GM18502 (cell line): ENCODE results near the gene SLC6A13.
"Not testable (repeated sequence)": the region's sequence is repeated elsewhere in the genome, so short reads cannot be mapped to it uniquely, and the experiment has no call there.

ENCODE experiments used
- ATAC-seq: cut with Tn5 transposase; IDR thresholded peaks from one replicate; pipeline ENCODE4 v1.9.1; 2021; ENCODE audit warnings: mild to moderate bottlenecking; ENCODE audit not compliant: unreplicated experiment, poor library complexity

The SLC6A13 gene

DNA sequence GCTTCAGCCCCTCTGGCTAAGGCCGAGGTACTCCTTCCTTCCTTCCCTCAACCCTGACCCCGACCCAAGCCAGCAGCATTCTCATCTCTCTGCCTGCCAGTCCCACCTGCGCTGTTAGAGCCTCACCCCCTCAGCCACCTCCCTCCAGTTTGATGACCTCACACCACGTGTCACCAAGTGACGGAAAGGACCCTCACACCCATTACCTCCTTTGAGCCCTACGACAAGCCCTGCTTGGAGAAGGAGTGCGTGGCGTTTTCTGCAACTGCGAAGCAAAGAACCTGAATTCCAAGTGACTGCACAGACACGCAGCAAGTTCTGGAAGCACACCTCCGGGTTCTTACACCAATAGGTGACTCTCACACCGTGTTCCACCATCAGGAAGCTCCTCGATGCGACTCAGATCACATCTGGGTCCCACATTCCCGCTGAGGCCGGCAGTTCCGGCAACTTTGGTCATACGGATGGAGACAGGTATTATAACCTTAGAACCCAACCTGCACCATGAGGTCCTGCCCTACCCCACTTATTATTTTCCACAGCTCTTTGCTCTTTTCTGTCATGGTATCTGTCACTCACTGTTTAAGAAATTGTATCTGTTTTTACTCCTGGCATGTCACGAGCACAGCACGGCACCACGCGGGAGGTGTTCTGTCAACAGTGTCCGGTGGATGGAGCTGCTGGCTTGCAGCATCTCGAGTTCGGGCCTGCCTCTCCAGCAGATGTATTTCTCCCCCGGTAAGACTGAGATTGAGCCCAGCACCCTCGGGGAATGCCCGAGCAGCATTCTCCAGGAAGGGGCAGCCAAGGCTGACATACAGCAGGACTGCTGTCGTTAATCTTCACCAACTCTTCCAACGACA is 43.7 kb downstream of the SLC6A13 start:
- no peak for ATAC-seq

DNA sequence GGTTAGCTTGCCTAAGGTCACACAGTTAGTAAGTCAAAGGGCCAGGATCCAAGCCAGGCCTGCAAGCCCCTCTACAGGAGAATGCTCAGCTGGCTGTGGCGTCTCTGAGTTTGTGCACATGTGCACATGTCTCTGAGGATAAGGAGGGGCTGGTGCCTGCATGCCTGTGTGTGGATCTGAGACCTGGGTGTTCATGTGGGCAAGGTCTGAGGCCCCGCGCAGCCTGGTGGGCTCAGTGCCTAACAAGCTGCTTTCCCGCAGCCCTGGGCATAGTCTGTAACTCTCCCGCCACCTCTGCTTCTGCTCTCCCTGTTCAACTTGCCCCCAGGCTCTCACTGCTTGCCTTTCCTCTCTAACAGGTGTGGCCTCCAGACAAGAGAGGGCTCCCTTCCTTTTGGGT is 44.4 kb downstream of the SLC6A13 start:
- no peak for ATAC-seq

DNA sequence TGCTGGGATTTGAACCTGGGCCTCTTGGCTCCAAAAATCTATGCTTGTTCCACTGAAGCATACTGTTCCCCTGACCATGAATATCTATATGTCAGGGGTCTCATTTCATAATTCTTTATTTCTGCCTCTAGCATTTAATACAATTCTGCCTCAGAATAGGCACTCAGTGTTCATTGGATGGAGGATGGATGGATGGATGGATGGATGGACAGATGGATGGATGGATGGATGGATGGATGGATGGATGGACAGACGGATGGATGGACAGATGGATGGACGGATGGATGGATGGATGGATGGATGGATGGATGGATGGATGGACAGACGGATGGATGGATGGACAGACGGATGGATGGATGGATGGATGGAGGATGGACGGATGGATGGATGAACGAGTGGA is 45.6 kb downstream of the SLC6A13 start:
- ATAC-seq: not testable (repeated sequence)

DNA sequence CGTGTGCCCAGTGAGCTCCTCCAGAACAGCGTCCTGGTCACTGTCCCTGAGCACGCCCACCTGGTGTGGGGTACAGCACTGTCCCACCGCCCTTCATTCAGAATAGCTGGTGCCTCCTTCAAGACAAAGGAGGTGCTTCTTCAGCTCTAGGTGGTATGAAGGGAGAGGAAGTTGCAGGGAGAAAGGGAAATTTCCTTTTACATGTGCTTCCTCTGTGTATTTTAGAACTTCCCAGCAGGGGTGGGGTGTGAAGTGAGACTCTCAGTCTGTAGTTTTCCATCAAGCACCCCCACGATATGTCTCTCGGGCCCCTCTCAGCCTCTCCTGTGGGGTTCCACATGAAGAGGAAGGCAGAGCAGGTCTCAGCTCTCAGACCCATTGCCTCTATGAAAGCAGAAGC is 47.5 kb downstream of the SLC6A13 start:
- no peak for ATAC-seq

DNA sequence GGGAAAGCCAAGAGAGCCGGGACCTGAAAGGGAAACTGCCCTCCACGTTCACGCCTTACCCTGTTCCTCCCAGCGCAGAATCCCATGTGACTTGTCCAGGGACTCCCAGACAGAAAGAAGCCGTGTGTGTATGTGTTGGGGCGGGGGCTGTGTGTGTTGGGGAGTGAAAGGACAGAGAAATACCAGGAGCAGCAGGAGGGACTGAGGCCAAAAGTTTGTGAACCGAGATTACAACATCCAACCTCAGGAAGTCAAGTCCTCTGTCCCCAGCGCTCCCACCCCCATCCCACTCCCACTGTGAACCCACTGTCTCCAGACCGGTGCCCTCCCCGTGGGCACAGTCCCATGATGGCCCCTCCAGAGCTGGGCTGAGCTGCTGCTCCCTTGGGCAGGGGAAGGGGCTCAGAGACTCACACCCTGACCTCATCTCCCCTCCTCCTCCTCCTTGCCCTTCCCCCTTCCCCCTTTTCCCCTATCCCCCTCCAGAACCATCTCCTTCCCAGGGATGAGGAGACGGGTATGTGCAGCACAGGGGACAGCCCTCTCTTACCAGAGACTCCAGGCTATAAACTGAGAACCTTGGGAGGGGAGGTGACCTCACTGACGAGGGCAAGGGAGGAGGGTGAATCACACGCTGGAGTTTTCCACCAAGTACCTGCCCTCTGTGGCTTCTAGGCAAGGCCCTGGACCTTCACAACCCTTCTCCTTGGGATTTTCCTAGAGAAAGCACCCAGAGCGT is 48.5 kb downstream of the SLC6A13 start, which contains the start of gene SLC6A12:
SLC6A12 (minus strand) TSS at position 155 of the 739 bp plus-strand sequence. CDS start 4,171 bp downstream, outside the sequence.
- no peak for ATAC-seq

DNA sequence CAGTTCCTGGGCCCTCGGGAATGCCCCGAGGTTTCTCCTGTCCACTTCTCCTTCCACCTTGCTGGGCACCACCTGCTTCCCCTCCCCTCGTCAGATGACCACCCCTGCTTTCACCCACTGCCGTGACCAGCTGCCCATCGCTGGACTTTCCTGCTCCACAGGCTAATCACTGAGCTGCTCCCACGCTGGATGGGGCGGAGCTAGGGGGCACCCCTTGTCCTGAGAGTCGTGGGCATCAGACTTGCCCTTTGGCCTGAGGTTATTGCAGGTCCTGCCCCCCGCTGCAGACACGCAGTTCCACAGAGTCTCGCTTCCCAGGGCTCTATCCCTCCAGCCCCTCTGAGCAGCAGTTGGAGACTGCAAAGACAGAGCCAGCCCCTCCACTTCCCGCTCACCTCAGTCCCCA is 49.1 kb downstream of the SLC6A13 start:
- ATAC-seq: no peak

DNA sequence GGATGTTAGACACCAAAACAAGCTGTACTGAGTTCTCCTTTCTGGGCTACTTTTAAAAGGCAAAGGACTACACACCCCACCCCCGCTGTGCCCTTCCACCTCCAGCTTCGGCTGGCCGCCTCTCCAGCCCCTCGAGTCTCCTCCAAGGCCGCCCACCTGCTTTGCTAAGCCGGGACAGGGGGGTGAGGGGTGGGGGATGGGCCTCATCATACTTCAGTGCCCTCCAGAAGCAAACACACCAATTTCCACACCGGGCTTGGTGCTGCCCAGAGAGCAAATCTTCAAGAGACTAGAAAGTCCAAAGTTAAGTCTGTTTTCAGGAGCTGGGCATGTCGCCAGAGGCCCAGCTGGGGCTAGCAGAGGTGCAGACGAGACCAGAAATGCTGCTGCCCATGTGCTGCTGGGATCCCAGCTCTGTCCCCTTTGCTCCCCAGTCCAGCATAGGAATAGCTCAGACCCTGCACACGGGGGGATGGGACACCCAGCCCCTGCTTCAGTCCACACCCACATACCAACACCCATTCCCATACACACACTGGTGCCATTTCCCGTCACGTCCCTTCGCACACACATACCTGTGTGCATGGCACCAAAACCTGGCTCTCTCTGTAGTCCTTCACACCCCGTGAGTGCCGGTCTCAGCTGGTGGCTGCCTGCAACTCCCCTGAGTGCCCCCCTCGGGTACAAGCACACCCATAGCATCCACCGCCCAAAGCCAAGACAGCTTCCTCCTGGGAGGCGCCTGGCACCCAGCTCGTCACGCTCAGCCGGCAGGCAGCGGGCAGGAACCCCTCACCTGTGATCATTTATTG is 49.7 kb downstream of the SLC6A13 start:
- ATAC-seq: no peak

DNA sequence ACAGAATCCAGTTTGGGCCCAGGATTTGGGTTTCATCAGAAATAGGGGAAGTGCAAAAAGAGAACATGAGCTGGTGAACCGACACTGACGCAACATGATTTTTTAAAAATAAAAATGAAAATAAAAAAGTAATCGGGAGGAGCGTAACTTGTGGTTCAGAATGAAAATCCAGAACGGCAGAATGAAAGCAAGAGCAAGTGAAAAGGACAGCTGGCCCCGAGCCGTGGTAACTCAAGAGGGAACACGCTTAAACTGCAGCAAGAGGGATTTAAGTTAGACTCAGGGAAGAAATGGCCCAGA is 50.3 kb downstream of the SLC6A13 start:
- no peak for ATAC-seq

DNA sequence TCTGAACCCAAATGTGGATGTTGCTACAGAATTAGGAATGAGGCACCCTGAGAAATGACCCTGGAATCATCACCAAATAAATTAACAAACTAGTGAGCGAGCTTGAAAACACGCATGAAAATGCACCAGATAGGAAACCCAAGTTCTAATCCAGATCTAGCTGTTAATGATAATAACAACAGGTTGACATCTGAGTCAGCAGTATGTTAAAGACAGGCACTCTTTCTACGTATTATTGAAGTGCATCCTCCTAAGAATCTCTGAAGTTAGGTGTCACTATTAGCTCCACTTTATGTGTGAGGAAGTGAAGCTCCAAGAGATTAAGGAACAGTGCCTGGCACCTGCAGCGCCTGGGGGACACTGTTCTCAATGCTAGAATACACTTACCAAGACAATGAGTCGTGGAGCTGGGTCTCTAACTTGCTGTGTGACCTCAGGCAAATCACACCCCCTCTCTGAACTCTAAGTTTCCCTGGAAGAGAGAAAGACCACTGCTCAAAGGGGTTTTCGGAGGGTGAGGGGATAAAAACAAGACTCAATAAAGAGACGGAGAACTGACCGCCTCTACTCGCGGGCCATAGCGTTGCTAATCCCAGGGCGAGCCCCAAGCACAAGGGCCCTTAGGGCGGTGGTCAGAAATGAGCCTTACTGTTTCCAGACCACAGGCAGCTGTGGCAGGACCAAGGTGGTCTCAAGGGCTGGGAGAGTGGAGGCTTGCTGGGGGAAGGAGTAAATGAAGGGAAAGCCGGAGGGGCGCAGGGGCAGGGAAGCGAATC is 50.8 kb downstream of the SLC6A13 start:
- no peak for ATAC-seq

DNA sequence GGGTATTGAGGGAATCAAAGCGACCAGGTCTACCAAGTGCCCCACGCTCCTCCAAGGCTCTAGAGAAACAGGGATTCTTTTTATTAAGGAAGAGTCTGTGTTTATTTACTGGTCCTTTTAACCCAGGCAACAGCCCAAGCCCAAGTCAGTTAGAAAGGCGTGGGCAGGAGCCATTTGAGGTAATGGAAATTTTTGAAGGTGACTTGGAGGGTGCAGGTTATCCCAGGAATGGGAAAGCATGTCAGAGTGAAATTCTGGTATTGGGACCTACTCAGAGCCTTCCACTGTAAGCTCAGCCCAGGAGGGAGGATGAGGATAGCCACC is 51.5 kb downstream of the SLC6A13 start:
- no peak for ATAC-seq

DNA sequence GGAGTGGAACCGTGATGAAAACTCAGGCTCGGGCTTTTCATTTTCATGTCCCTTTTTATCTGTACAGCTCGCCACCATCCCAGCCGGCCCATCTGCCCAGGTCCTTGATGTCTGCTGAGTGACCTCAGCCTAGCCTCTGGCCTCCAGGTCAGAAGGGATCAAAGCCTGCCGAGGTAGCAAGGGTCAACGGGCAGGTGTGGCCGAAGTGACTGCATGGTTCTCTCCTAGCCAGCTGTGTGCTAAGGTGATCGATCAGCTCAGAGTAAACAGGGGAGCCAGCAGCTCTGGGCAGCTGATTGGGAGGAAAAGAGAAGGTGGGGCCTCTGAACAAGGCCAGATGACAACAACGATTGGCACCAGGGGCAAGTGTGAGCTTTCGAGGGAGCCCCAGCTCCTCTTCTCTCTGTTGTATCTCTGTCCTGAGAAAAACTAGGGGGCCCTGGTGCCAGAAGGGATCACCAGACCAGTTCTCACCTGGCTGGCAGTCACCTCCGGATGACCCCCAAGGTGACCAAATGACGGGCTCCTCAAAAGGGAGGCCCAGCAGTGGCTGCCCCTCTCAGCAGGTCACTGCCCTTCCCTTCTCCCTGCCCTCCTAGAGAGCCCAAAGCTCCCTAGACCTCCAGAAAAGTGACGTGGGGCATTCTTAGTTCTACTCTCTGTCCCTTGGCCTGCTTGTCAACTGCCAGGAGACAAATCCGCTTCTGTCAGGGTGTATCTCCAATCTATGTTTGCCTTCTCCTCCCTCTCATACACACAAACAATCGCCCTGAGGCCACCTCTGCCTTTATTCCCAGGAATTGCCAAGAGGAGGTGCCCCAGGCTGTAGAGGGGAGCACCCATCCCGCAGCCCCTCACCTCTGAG is 52.1 kb downstream of the SLC6A13 start:
- no peak for ATAC-seq

DNA sequence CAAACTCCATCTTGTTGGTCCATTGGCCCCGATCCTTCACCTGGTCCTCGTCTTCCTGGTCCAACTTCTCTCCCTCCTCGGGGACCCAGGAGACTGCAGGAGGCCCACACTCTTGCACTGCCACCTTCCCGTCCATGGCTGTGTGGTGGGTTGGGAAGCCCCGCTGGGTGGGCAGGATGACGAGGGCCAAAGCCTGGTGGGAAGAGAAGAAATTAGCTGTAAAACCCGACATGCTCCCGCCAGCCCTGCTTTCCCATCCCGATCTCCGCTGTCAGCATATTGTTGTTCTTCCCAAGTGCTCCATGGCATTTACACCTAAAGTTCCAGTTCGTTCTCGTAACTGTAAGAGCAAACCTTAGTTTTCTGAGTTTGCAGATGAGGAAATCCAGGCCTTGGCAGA is 52.8 kb downstream of the SLC6A13 start:
- no peak for ATAC-seq

DNA sequence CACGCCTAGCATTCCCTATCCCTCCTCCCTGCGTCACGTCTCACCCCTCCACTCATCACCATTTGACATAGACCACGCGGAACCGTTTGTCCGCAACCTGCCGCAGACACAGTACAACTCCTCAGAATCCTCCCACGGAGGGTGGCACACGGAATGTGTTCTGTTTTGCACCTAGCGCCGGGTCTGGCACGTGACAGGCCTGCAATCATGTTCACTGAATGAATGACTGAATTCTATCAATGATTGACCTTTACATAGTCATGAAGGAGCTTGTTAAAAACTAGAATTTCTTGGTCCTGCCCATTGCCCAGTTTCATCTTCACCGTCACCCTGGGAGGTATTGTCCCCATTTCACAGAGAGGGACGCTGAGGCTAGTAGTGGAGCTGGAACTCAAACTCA is 53.4 kb downstream of the SLC6A13 start:
- no peak for ATAC-seq

DNA sequence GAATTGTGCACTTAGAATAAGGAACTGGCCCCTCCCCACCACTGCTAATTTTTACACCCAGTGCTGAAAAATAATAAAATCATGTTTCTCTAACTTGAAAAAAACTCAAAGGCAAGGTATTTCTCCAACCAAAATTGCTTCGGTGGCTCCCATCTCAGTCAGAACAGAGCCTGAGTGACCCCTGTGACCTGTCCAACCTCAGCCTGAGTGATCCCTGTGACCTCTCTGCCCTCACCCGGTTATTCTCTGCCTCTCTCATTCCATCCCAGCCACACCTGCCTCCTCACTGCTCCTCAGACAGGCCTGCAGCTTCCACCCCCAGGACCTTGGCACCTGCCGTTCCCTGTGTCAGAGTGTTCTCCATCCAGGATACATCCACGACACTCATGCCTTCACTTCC is 53.8 kb downstream of the SLC6A13 start:
- ATAC-seq: no peak

DNA sequence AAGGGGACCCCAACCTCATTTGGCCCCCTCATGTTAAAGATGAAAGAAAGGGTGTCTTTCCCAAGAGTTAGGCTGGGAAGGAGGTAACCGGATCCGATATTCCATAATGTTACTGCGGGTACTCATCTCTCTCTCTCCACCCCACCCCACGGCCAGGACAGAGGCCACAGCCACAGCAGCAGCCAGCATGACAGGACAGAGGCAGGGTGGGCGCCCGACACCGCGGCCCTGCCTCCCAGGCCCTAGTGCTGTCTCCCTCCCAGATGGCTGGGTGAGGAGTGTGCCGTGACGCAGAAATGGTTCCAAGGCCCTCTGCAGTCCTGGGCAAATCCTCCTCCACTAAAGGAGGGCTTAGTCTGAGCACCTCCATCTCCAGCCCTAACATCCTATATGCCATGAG is 54.8 kb downstream of the SLC6A13 start:
- no peak for ATAC-seq

DNA sequence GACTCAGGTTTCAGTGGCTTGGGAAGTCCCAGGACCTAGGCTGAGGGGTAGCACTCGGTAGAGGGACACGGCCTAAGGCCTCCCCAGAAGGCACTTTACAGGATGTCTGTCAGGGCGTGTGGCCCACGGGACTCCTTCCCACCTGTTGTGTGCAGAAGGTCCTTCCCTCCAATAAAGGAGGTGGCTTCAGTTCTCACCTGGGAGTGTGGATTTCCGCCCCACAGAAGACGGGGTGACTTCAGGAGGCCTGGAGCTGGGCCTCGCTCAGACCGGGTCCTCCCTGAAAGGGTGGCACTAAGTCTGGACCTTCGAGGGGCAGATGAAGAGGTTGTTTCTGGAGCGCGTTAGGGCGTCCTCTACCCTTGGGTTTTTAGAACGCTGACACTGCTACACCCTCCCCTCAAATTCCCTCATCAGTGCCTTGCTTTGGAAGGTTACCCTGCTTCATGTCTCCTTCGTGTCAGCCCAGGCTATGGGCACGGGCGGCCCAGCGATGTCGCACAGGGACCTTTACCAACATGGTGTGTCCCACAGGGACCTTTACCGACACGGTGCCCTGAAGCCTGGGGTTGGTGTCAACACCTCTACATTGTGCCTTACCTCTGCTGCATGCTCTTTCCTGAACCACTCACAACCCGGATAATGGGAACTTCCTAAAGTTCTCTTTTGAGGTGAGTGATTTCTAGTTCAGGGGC is 55.7 kb downstream of the SLC6A13 start:
- ATAC-seq: no peak

DNA sequence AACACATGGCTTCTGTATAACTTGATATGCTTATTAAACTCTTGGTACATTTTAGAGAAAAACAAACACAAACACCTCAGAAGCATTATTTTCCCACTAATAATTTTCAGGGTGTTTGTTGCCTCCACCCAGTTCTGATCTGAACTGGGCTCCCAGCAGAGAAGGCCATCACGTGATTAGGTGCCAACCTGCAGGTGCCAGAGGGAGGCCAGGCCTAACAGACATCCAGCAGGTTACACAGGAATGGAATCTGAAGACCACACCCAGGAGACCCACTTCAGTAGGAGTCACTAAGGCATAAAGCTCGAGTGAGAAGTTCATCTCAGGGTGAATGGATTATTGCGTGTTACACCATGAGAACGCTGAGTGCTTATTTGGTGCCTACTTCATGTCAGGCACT is 57.6 kb downstream of the SLC6A13 start:
- ATAC-seq: no peak

DNA sequence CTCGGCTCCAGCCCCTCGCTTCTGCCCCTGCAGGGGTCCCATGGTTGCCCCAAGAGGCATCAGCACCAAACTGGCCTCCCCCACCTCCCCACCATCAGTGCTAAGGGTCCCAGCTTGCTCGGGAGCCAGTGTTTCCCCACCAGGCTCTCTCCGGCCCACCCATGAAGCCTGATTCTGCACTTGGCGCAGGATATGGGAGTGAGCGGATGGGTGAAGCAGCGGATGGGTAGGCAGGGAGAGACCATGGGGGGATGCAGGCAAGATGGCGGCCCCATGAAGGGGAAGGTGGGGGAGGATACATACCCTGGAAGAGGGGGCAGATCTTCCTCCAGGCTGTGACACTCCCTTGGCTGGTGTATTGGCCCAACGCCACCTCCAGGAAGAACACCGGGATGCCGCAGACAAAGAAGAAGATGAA is 58.4 kb downstream of the SLC6A13 start:
- ATAC-seq: no peak
